DMS153 treated with DMSO at 0.1 percent for 48 hours (cell line): Measurements from ENCODE around the gene PLXDC2.
A peak's percentile ranks its signal among the peaks of the same experiment; 100 is the strongest.

Source experiments
- DNase-seq: peaks from one replicate; lab custom pipeline; 2025; ENCODE audit not compliant: unreplicated experiment; lab: John Stamatoyannopoulos, UW

Gene PLXDC2

GRCh38 chr10:19908991-19909696, 92.9 kb downstream of the PLXDC2 start:
- DNase-seq: peak; percentile 11

GRCh38 chr10:19911886-19912285, 95.7 kb downstream of the PLXDC2 start:
- DNase-seq: no peak

- no peak for DNase-seq
Observed at GRCh38 chr10:19913987-19914386, 97.8 kb downstream of the PLXDC2 start.

- no peak for DNase-seq
Observed at GRCh38 chr10:19915125-19915524, 98.9 kb downstream of the PLXDC2 start.

- no peak for DNase-seq
Observed at GRCh38 chr10:19915816-19916215, 99.6 kb downstream of the PLXDC2 start.

- DNase-seq: no peak
Observed at GRCh38 chr10:19917751-19918478, 101.7 kb downstream of the PLXDC2 start.

GRCh38 chr10:19918794-19919193, 102.6 kb downstream of the PLXDC2 start:
- DNase-seq: peak; percentile 26

- DNase-seq: no peak
Observed at GRCh38 chr10:19919671-19920070, 103.4 kb downstream of the PLXDC2 start.

GRCh38 chr10:19920075-19920726, 104.0 kb downstream of the PLXDC2 start:
- DNase-seq: no peak

GRCh38 chr10:19921300-19922140, 105.3 kb downstream of the PLXDC2 start:
- DNase-seq: no peak

GRCh38 chr10:19922236-19922963, 106.2 kb downstream of the PLXDC2 start:
- DNase-seq: peak; percentile 2

- no peak for DNase-seq
Observed at GRCh38 chr10:19925064-19925463, 108.8 kb downstream of the PLXDC2 start.

GRCh38 chr10:19928936-19929335, 112.7 kb downstream of the PLXDC2 start:
- DNase-seq: no peak

GRCh38 chr10:19929506-19930140, 113.4 kb downstream of the PLXDC2 start:
- DNase-seq: no peak

GRCh38 chr10:19930936-19931893, 115.0 kb downstream of the PLXDC2 start:
- DNase-seq: peak; percentile 42

GRCh38 chr10:19931894-19932590, 115.8 kb downstream of the PLXDC2 start:
- no peak for DNase-seq

- DNase-seq: no peak
Observed at GRCh38 chr10:19932806-19933371, 116.7 kb downstream of the PLXDC2 start.

GRCh38 chr10:19933772-19934171, 117.5 kb downstream of the PLXDC2 start:
- no peak for DNase-seq
